GM06990 (cell line): ENCODE measurements around the gene EXTL1.
"Not testable (repeated sequence)": the region's sequence is repeated elsewhere in the genome, so short reads cannot be mapped to it uniquely, and the experiment has no call there.

Experiments used
- DNase-seq: peaks from one replicate; pipeline ENCODE4 v3.0.0-alpha.2; 2011; ENCODE audit not compliant: insufficient read length; ENCODE audit errors: extremely low read depth
- H3K27me3 ChIP-seq: replicated peaks from 2 replicates; pipeline ENCODE4 v1.6.0; 2011; ENCODE audit warnings: low read length; ENCODE audit not compliant: control insufficient read depth, insufficient read depth
- H3K36me3 ChIP-seq: 2 replicates; pipeline ENCODE4 v1.5.1; 2011; ENCODE audit warnings: low read length; ENCODE audit not compliant: control insufficient read depth, insufficient read depth
- H3K4me3 ChIP-seq: replicated peaks from 2 replicates; pipeline ENCODE4 v1.5.1; 2011; ENCODE audit warnings: low read depth, mild to moderate bottlenecking, control low read depth, low read length
- TF ChIP-seq, protein P1 (sequence below): IDR thresholded peaks from 2 replicates; pipeline ENCODE4 v1.5.1; 2011; ENCODE audit warnings: low read length, control low read depth, mild to moderate bottlenecking, inconsistent platforms; ENCODE audit not compliant: insufficient read depth, poor library complexity, severe bottlenecking

EXTL1 gene

GRCh38 chr1:25985171-25985570 is 36.4 kb upstream of the EXTL1 start:
- DNase-seq: no peak
- no peak overlapping the region for H3K4me3 ChIP-seq
- H3K36me3 ChIP-seq: peaks cover 14% of the 10 kb centered on the region
- TF ChIP-seq, protein P1, sequence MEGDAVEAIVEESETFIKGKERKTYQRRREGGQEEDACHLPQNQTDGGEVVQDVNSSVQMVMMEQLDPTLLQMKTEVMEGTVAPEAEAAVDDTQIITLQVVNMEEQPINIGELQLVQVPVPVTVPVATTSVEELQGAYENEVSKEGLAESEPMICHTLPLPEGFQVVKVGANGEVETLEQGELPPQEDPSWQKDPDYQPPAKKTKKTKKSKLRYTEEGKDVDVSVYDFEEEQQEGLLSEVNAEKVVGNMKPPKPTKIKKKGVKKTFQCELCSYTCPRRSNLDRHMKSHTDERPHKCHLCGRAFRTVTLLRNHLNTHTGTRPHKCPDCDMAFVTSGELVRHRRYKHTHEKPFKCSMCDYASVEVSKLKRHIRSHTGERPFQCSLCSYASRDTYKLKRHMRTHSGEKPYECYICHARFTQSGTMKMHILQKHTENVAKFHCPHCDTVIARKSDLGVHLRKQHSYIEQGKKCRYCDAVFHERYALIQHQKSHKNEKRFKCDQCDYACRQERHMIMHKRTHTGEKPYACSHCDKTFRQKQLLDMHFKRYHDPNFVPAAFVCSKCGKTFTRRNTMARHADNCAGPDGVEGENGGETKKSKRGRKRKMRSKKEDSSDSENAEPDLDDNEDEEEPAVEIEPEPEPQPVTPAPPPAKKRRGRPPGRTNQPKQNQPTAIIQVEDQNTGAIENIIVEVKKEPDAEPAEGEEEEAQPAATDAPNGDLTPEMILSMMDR: no peak
- no peaks in the 10 kb centered on the region for H3K27me3 ChIP-seq

DNA sequence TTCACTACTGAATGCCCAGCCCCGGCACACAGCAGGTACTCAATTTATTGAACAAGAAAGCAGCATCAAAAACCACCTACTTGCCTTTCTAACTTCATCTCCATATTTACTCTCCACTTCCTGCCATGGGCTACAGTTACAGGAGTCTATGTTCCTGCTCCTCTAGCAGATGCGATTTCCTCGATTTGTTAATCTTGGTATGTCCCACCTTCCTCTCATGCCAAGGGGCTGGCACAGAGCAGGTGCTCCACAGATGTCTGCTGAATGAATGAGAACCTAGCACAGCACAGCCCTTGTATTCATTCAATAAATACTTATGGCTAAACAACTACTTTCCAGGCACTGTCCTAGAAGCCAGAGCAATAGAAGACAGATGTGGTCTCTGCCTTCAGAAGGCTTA is 35.9 kb upstream of the EXTL1 start:
- H3K36me3 ChIP-seq: peaks cover 14% of the 10 kb centered on the region
- no peak for DNase-seq
- no peak overlapping the region for H3K4me3 ChIP-seq
- no peaks in the 10 kb centered on the region for H3K27me3 ChIP-seq
- TF ChIP-seq, protein P1: no peak

DNA sequence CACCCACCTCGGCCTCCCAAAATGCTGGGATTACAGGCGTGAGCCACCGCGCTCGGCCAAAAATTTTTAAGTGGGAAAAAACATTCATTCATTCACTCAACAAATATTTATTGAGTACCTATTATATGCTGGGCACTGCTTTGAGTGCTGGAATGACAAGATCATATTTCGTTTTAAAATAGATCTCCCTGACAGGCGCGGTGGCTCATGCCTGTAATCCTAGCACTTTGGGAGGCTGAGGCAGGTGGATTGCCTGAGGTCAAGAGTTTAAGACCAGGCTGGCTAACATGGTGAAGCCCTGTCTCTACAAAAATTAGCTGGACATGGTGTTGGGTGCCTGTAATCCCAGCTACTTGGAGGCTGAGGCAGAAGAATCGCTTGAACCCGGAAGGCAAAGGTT is 34.8 kb upstream of the EXTL1 start:
- not testable (repeated sequence) for H3K4me3 ChIP-seq, DNase-seq, H3K27me3 ChIP-seq
- H3K36me3 ChIP-seq: peaks cover 11% of the 10 kb centered on the region

- peaks cover 8% of the 10 kb centered on the region for H3K36me3 ChIP-seq
- TF ChIP-seq, protein P1: no peak
- DNase-seq: no peak
- no peak overlapping the region for H3K4me3 ChIP-seq
- H3K27me3 ChIP-seq: no peaks in the 10 kb centered on the region
Measured at GRCh38 chr1:25987951-25988350, 33.6 kb upstream of the EXTL1 start.

DNA sequence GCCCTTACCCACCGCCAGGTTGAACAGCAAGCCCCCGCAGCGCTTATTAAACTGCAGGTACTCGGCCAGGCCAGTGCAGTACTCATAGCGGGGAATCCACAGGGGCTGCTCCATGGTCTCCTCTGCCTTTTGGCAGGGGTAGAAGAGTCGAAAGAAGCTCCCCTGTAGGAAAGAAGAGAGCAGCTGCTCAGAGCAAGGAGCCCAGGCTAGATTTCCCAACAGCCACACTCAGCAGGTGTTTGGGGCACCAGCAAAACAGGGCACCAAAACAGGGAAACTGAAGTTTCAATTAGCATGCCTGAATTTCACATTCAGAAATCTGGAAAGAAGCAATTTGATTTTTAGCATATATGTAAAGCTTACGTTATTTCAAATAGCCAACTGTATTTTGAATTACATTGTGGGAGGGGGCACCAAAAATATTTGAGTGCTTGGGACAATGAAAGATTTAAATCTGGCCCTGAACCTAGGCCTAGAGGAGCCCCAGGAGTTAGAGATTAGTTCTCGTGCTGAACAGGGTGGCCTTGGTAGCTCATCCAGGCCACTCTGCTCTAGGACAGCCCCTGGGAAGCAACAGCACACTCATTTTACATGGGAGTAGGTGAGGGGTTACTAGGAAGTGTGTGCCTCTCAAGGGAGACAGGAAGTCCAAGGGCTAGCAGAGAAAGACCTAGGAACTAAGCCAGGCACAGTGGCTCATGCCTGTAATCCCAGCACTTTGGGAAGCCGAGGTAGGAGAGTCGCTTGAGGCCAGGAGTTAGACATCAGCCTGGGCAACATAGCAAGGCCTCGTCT is 31.9 kb upstream of the EXTL1 start:
- TF ChIP-seq, protein P1: no peak
- DNase-seq: no peak
- Histone ChIP-seq H3K36me3 (peaks cover 6% of the 10 kb centered on the region), H3K27me3 (no peaks in the 10 kb centered on the region), H3K4me3 (no peak overlapping the region)

- TF ChIP-seq, protein P1: no peak
- no peak for DNase-seq
- Histone ChIP-seq H3K27me3 (no peaks in the 10 kb centered on the region), H3K36me3 (peaks cover 6% of the 10 kb centered on the region), H3K4me3 (no peak overlapping the region)
Measured at GRCh38 chr1:25990251-25990650, 31.3 kb upstream of the EXTL1 start.
